GM12801 (cell line): ENCODE data around the gene PRPF6.

Experiments used
- TF ChIP-seq, protein P1 (sequence below): IDR thresholded peaks from one replicate; pipeline ENCODE4 v1.5.1; 2011; ENCODE audit warnings: control low read depth; ENCODE audit not compliant: insufficient read length; ENCODE audit errors: extremely low read depth

The PRPF6 gene

GRCh38 chr20:64057628-64058498, 76.9 kb downstream of the PRPF6 start:
- TF ChIP-seq, protein P1, sequence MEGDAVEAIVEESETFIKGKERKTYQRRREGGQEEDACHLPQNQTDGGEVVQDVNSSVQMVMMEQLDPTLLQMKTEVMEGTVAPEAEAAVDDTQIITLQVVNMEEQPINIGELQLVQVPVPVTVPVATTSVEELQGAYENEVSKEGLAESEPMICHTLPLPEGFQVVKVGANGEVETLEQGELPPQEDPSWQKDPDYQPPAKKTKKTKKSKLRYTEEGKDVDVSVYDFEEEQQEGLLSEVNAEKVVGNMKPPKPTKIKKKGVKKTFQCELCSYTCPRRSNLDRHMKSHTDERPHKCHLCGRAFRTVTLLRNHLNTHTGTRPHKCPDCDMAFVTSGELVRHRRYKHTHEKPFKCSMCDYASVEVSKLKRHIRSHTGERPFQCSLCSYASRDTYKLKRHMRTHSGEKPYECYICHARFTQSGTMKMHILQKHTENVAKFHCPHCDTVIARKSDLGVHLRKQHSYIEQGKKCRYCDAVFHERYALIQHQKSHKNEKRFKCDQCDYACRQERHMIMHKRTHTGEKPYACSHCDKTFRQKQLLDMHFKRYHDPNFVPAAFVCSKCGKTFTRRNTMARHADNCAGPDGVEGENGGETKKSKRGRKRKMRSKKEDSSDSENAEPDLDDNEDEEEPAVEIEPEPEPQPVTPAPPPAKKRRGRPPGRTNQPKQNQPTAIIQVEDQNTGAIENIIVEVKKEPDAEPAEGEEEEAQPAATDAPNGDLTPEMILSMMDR, result no peak

DNA sequence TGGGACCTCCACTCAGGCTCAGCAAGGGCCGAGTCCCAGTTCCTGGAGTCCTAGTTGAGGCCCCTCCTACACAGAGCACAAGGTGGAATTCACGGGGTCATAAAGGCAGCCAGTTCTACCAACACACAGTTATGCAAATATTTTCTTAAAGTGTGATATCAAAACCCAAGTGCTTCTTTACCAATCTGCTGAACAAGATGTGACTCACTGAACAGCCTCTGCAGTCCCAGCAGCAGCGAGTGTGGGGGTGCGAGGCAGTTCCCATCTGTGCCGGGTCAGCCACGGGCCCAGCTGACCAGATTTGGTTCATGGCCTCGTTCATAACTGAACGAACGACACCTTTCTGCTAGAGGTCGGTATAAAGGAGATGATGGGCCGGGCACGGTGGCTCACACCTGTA, 77.6 kb downstream of the PRPF6 start:
- TF ChIP-seq, protein P1, result no peak

DNA sequence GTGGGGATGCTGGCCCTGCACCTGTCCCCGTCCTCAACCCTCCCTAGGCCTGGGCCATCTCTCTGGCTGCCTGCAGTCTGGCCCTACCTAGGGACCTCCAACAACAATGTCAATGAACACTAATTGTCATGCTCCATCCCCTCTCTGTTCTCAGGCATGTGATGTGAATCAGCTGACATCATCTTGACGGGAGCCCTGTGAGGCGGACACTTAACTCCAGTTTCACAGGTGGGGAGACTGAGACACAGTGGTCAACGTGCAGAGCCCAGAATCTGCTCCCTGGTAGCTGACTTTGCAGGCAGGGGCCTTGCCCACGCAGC, 81.3 kb downstream of the PRPF6 start:
- TF ChIP-seq, protein P1, result no peak

DNA sequence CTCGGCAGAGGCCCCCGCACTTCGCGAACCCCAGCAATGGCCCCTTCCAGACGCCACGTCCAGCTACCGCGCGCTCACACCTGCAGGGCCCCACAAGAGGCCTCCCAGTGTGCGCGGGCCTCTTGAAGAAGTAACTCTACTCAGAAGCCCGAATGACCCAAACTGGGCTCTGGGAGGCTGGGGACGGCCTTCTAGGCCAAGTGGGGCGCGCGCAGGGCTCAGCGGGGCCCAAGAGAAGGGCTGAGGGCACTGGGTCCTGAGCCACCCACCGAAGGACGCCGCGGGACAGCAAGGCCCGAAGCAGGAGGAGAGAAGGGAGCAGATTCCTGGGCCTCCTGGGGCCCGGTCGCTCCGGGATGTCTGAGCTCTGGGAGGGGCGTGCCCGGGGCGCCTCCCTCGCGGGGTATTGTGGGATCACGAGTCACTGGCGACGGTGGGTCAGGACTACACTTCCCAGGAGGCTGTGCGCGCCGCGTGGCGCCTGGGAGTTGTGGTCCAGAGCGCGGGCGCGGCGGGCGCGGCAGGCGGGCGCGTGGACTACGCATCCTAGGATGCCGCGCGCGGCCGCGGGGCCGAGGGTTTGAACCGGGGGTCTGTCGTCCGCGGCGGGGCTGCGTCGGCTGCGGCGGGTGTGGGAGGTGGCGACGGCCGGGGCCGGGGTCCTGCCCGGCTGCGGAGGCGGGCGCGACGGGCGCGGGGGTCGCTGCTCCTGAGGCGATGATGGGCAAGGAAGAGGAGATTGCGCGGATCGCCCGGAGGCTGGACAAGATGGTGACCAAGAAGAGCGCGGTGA, 81.9 kb downstream of the PRPF6 start, which contains the start of gene TCEA2:
Gene TCEA2 (plus strand): TSS at position 603 of the 793 bp plus-strand sequence. CDS start 115 bp downstream, at position 718.
- TF ChIP-seq, protein P1, result no peak

GRCh38 chr20:64063389-64064144, 82.6 kb downstream of the PRPF6 start:
- TF ChIP-seq, protein P1, result no peak

GRCh38 chr20:64064145-64064698, 83.3 kb downstream of the PRPF6 start:
- TF ChIP-seq, protein P1, result no peak
